HG02798 (cell line): ENCODE data around the gene CIB2.
"Not testable (repeated sequence)": the region's sequence is repeated elsewhere in the genome, so short reads cannot be mapped to it uniquely, and the experiment has no call there.

Source experiments
- ATAC-seq: cut with Tn5 transposase; IDR thresholded peaks from one replicate; pipeline ENCODE4 v1.9.1; 2021; ENCODE audit warnings: mild to moderate bottlenecking; ENCODE audit not compliant: unreplicated experiment, poor library complexity

CIB2 gene

GRCh38 chr15:78131295-78132061 is at the start of gene CIB2:
CIB2 (minus strand) TSS chr15:78131445; CDS start chr15:78131215, 230 bp downstream.
- ATAC-seq: peak; percentile 85

GRCh38 chr15:78179906-78180305 is 48.7 kb upstream of the CIB2 start:
- ATAC-seq: no peak

DNA sequence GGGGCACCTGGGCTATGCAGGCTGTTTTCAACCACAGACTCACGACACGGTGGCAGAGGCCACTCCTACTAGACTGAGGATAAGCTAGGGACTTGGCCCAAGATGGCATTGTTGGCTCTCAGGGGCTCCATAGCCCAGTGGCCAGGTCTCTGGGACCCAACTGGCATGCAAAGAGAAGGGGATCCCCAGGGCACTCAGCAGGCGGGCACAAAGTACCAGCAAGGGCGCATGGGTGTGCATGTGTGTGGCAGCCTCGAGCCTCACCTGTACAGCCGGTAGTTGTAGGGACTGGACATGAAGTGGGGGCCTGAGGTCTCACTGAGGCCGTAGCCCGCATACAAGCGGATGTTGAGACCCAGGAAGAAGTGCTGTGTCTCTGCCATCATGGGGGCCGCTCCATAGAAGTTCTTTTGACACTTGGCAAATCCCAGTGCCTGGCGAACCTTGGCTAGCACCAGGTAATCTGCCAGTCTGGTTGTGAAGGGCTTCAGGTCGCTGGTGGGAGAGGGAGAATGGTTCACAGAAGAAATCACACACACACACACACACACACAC is 48.1 kb upstream of the CIB2 start:
- ATAC-seq: no peak

- no peak for ATAC-seq
Observed at GRCh38 chr15:78178064-78178463, 46.8 kb upstream of the CIB2 start.

GRCh38 chr15:78177447-78177873 is 46.2 kb upstream of the CIB2 start:
- ATAC-seq: no peak

- ATAC-seq: no peak
Observed at GRCh38 chr15:78175330-78175729, 44.1 kb upstream of the CIB2 start.

- no peak for ATAC-seq
Observed at GRCh38 chr15:78174401-78174800, 43.2 kb upstream of the CIB2 start.

DNA sequence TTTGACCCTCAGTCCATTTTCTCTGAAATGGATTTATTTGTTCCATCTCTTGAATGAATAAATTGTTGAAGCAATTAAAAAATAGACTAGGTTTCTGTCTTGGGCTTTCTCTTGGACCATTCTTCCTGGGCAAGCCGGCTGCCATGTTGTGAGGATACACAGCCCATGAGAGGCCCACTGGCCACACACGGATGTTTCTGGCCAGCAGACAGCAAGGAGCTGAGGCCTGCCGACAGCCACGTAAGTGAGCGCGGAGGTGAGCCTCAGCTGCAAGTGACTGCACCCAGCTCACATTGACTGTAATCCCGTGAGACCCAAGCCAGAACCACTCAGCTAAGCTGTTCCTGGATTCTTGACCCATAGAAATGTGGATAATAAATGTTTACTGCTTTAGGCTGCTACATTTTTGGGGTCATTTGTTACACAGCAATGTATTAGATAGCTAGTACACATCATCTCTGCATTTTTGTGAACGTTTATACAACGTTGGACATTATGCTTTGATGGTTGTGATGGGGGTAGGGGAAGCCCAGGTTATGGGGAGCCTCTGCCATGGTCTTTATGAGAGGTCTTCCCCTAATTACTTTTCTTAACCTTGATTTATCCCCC is 40.7 kb upstream of the CIB2 start:
- ATAC-seq: no peak

DNA sequence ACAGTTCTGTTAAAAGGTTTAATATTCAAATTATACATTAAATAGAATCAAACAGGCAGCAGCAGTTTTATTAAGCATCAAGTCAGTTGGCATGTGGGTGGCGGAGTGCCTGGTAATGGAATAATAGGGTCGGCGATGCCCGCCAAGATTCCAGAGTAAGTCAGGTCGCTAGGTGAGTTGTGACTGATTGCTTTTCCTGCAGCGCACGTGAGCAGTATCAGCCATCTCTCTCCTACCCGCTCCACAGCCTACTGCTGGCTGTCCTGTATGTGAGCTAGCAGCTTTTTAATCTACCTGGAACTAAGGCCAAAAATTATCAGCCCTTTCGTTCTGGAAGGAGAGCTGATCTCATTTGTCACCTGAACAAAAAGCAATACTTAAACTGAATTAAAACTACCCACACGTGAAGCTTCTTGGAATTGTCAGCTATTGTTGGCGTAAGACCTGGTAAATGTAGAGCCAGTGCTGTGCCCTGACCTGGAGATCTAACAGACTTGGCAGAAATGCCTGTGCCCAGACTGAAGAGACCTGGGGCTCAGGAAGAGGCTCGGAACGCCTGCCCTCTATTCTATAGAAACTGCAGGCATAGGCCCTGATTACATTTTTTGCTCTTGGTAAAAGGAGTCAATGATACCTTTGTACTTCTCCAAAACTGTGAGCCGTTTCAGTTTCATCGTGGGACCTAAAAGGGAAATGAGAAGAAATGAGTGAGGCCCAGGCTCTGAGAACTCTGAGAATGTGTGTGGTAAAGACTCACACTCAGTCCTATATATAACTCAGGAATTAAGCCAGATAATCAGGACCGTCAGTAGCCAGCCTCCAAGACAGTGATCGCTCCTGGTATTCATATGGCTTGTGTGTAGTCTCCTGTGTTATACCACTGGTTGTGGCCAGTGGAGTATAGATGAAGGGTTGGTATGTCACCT is 39.9 kb upstream of the CIB2 start:
- peak; percentile 65 for ATAC-seq

GRCh38 chr15:78168608-78169007 is 37.4 kb upstream of the CIB2 start:
- no peak for ATAC-seq

GRCh38 chr15:78167227-78167888 is 36.1 kb upstream of the CIB2 start:
- peak; percentile 81 for ATAC-seq

- no peak for ATAC-seq
Observed at GRCh38 chr15:78164010-78164409, 32.8 kb upstream of the CIB2 start.

- no peak for ATAC-seq
Observed at GRCh38 chr15:78162038-78162437, 30.8 kb upstream of the CIB2 start.

DNA sequence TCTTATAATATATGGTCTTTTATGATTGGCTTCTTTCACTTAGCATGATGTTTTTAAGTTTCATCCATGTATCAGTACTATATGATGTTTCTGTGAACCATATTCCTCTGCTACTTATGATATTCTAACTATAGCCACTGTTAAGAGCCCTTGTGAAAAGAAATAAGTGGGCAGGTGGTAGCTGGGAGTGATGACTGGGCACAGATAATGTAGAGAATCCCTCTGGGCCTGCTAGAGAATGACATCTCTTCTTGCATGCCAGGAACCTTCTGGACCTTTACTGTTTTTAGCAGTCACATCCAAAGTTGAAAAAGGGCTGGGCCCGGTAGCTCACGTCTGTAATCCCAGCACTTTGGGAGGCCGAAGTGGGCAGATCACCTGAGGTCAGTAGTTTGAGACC is 28.1 kb upstream of the CIB2 start:
- ATAC-seq: no peak

- ATAC-seq: no peak
Observed at GRCh38 chr15:78157203-78157602, 26.0 kb upstream of the CIB2 start.

- ATAC-seq: no peak
Observed at GRCh38 chr15:78156653-78157052, 25.4 kb upstream of the CIB2 start.

DNA sequence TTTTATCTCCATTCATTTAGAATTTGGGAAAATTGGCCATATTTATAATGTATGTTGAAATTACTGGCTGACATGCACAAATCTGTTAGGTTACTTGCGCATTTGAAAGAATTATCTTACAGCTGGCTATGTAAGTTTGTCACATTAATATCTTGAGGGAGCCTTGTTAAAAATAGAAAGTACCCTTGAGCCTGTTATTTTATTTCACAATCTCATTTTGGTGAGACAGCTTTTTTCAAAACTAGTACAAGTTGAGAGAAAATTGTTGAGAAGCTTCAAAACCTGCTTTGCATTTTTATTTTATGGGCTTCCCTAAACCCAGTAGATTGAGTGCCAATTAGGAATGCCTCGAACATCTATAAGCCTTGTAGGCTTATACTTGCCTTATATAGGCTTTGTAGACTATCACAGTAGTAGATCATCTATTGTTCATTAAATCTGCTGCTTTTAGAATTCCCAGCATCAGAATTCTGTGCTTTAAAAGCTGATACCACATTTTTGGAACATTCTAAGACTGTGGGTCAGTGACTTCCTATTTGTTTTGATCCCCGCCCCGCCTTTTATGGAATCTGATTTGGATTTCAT is 24.2 kb upstream of the CIB2 start:
- no peak for ATAC-seq

DNA sequence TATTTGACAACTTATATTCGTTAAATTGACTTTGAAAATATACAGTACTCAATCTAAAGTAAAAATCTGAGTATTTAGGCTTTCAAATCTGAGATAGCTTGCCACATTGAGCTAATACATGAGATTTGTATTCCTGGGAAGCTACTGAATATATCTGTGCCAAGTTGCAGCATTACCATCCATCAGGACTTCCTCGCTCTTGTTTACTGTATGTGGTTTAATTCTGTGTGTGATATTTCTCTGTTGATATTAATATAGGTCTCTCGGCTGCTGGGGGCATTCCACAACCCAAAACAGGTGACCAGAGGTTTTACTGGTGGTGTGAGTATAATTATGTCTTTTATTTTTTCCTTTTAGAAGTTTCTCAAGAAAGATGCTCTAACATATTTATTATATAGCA is 23.7 kb upstream of the CIB2 start:
- no peak for ATAC-seq

- ATAC-seq: not testable (repeated sequence)
Observed at GRCh38 chr15:78151075-78151474, 19.8 kb upstream of the CIB2 start.
